ENCODE measurements around the gene NRF1. TPM values are rescaled to one million over a fixed set of nuclear protein-coding genes. Genes with fewer than 3 reads are reported as not detected.

NRF1 gene
- total RNA-seq, 1 experiment from 2014 or later, result 23.2 TPM

DNA sequence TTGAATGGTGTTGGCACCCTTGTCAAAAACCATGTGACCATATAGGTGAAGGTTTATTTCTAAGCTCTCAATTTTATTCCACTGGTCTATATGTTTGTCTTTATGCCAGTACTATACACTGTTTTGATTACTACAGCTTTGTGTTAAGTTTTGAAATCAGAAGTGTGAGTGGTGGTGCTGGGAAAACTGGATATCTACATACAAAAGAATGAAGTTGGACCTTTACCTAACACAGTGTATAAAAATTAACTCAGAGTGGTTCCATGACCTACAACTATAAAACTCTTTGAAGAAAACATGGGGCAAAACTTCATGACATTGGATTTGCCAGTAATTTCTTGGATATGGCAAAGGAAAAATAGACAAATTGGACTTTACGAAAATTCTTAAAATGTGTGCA is 112.2 kb downstream of the NRF1 start:
- no peaks in the 10 kb centered on the region for H4K20me1 ChIP-seq (ENCODE audit: insufficient read depth)
- POLR2A ChIA-PET (ENCODE audit: unreplicated experiment), result no interaction called here
- no TSS peak for BruUV-seq (replicated peaks)
- no peaks in the 10 kb centered on the region for H3K9me2 ChIP-seq (ENCODE audit: insufficient read depth)
- TF ChIP-seq, protein P1, sequence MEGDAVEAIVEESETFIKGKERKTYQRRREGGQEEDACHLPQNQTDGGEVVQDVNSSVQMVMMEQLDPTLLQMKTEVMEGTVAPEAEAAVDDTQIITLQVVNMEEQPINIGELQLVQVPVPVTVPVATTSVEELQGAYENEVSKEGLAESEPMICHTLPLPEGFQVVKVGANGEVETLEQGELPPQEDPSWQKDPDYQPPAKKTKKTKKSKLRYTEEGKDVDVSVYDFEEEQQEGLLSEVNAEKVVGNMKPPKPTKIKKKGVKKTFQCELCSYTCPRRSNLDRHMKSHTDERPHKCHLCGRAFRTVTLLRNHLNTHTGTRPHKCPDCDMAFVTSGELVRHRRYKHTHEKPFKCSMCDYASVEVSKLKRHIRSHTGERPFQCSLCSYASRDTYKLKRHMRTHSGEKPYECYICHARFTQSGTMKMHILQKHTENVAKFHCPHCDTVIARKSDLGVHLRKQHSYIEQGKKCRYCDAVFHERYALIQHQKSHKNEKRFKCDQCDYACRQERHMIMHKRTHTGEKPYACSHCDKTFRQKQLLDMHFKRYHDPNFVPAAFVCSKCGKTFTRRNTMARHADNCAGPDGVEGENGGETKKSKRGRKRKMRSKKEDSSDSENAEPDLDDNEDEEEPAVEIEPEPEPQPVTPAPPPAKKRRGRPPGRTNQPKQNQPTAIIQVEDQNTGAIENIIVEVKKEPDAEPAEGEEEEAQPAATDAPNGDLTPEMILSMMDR (conservative IDR thresholded peaks at IDR 0.05), result no peak
- TF ChIP-seq EZH2 (IDR thresholded peaks at IDR 0.05; ENCODE audit: low read depth), result no peak
- no peaks in the 10 kb centered on the region for H3K79me2 ChIP-seq (ENCODE audit: low read depth)
- no peak overlapping the region for H3K4me3 ChIP-seq
- H3K27me3 ChIP-seq (ENCODE audit: insufficient read depth, low read depth), result no peaks in the 10 kb centered on the region
- no peak for DNase-seq
- H2AFZ ChIP-seq, result no peak overlapping the region
- peaks cover 18% of the 10 kb centered on the region for H3K36me3 ChIP-seq (ENCODE audit: low read depth)
- intact Hi-C loops (cut with micrococcal nuclease; ENCODE audit: unreplicated experiment), result no loop called here
- H3K4me1 ChIP-seq (replicated peaks; ENCODE audit: insufficient read depth), result peaks cover 9% of the 10 kb centered on the region
- no peak overlapping the region for H3K4me2 ChIP-seq
- no peak overlapping the region for H3K27ac ChIP-seq
- no peaks in the 10 kb centered on the region for H3K9me3 ChIP-seq (ENCODE audit: insufficient read depth, low read depth)
- CTCF ChIA-PET, result no interaction called here
- H3F3A ChIP-seq (ENCODE audit: insufficient read depth, low read depth), result no peaks in the 10 kb centered on the region

DNA sequence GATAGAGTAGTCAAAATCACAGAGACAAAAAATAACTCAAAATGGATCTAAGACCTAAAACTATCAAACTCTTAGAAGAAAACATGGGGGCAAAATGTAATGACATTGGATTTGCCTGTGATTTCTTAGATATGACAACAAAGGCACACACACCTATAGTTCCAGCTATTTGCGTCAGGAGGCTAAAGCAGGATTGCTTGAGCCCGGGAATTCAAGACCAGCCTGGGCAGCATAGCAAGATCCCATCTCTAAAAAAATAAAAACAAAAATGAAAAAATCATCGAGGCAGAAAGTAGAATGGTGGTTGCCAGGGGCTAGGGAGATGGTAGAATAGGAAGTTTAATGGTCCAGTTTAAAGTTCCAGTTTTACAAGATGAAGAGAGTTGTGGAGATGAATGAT is 113.3 kb downstream of the NRF1 start:
- Histone ChIP-seq H4K20me1 (ENCODE audit: insufficient read depth) (no peaks in the 10 kb centered on the region), H2AFZ (no peak overlapping the region), H3K4me1 (replicated peaks; ENCODE audit: insufficient read depth) (peaks cover 9% of the 10 kb centered on the region), H3K36me3 (ENCODE audit: low read depth) (peaks cover 13% of the 10 kb centered on the region; the same call in 1 of the 2 replicates), H3F3A (ENCODE audit: insufficient read depth, low read depth) (no peaks in the 10 kb centered on the region), H3K9me3 (ENCODE audit: insufficient read depth, low read depth) (no peaks in the 10 kb centered on the region), H3K4me2 (no peak overlapping the region), H3K79me2 (ENCODE audit: low read depth) (no peaks in the 10 kb centered on the region), H3K27ac (no peak overlapping the region), H3K27me3 (ENCODE audit: insufficient read depth, low read depth) (no peaks in the 10 kb centered on the region), H3K4me3 (no peak overlapping the region), H3K9me2 (ENCODE audit: insufficient read depth) (no peaks in the 10 kb centered on the region)
- CTCF ChIA-PET, result no interaction called here
- no peak for DNase-seq
- POLR2A ChIA-PET (ENCODE audit: unreplicated experiment), result no interaction called here
- TF ChIP-seq, protein P1 (conservative IDR thresholded peaks at IDR 0.05), result no peak
- TF ChIP-seq EZH2 (IDR thresholded peaks at IDR 0.05; ENCODE audit: low read depth), result no peak
- BruUV-seq (replicated peaks), result no TSS peak
- intact Hi-C loops (cut with micrococcal nuclease; ENCODE audit: unreplicated experiment), result no loop called here

DNA sequence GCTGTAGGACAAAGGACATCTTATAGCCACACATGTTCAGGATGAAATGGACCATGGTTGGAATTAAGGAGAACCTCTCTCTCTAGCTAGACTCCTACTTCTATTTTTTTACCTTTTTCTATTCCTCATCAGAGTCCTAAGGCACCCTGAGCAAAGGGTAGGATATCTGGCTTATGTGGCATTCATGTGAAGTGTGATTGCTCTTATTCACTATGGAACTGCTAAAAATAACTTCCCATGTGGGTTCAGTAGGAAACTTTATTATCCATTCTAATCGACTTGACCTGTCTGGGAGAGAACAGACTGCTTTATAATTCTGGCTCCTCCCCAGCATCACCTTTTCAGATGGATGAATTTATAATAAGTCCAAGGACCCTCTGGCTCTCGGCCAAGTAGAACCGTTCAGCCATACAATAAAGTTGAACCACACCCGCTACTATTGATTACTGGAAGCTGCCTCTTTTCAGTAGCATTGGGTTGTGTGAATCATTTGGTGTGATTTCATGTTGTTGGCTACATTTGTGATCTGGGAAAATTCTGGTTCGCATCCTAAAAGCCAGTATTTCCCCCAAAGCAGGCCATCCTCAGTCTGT is 117.5 kb downstream of the NRF1 start:
- CTCF ChIA-PET, result no interaction called here
- Histone ChIP-seq H3K9me3 (ENCODE audit: insufficient read depth, low read depth) (no peaks in the 10 kb centered on the region), H3K4me3 (no peak overlapping the region), H3K4me2 (no peak overlapping the region), H3K9me2 (ENCODE audit: insufficient read depth) (no peaks in the 10 kb centered on the region), H3K4me1 (replicated peaks; ENCODE audit: insufficient read depth) (no peaks in the 10 kb centered on the region), H3K79me2 (ENCODE audit: low read depth) (no peaks in the 10 kb centered on the region), H3F3A (ENCODE audit: insufficient read depth, low read depth) (no peaks in the 10 kb centered on the region), H3K27ac (no peak overlapping the region), H3K36me3 (ENCODE audit: low read depth) (peaks cover 9% of the 10 kb centered on the region; the same call in 1 of the 2 replicates), H3K27me3 (ENCODE audit: insufficient read depth, low read depth) (no peaks in the 10 kb centered on the region), H2AFZ (no peak overlapping the region), H4K20me1 (ENCODE audit: insufficient read depth) (no peaks in the 10 kb centered on the region)
- no TSS peak for BruUV-seq (replicated peaks)
- intact Hi-C loops (cut with micrococcal nuclease; ENCODE audit: unreplicated experiment), result no loop called here
- no peak for DNase-seq
- TF ChIP-seq EZH2 (IDR thresholded peaks at IDR 0.05; ENCODE audit: low read depth), result no peak
- POLR2A ChIA-PET (ENCODE audit: unreplicated experiment), result no interaction called here

DNA sequence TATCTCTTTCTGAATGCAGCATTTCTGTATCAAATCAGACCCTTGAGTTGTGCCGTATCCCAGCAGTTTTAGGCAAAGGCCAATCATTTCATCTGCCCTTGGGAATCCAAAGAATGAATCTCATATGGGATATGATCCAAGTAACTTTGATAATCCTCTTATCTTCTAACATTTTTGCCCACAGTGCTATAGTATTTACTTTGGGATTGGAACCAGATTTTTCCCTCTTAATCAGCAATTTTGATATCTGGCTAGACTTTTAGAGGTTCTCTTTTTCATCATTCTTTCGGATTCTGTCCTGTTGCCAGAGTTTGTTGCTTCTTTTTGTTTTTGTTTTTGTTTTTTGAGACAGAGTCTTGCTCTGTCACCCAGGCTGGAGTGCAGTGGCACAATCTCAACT is 118.0 kb downstream of the NRF1 start:
- Histone ChIP-seq H3K79me2 (ENCODE audit: low read depth) (no peaks in the 10 kb centered on the region), H3F3A (ENCODE audit: insufficient read depth, low read depth) (no peaks in the 10 kb centered on the region), H3K27me3 (ENCODE audit: insufficient read depth, low read depth) (no peaks in the 10 kb centered on the region), H3K4me1 (replicated peaks; ENCODE audit: insufficient read depth) (no peaks in the 10 kb centered on the region), H3K27ac (no peak overlapping the region), H2AFZ (no peak overlapping the region), H3K9me2 (ENCODE audit: insufficient read depth) (no peaks in the 10 kb centered on the region), H3K36me3 (ENCODE audit: low read depth) (peaks cover 3% of the 10 kb centered on the region; the same call in 1 of the 2 replicates), H4K20me1 (ENCODE audit: insufficient read depth) (no peaks in the 10 kb centered on the region), H3K4me3 (no peak overlapping the region), H3K4me2 (no peak overlapping the region), H3K9me3 (ENCODE audit: insufficient read depth, low read depth) (no peaks in the 10 kb centered on the region)
- intact Hi-C loops (cut with micrococcal nuclease; ENCODE audit: unreplicated experiment), result no loop called here
- TF ChIP-seq, protein P1 (conservative IDR thresholded peaks at IDR 0.05), result no peak
- TF ChIP-seq EZH2 (IDR thresholded peaks at IDR 0.05; ENCODE audit: low read depth), result no peak
- no peak for DNase-seq
- BruUV-seq (replicated peaks), result no TSS peak
- ChIA-PET CTCF (no interaction called here), POLR2A (ENCODE audit: unreplicated experiment) (interaction anchor here (0.6 kb wide), 1 partner anchor 491 kb away, joined by 4 read pairs; no protein-coding TSS in a partner anchor)

Measured in PC-9 (cell line).